Measurements from ENCODE around the gene SYT7. TPM values are rescaled to one million over a fixed set of nuclear protein-coding genes. Genes with fewer than 3 reads are reported as not detected.
A peak's percentile ranks its signal among the peaks of the same experiment; 100 is the strongest.
"Not testable (repeated sequence)": the region's sequence is repeated elsewhere in the genome, so short reads cannot be mapped to it uniquely, and the experiment has no call there.

The SYT7 gene
- total RNA-seq, 3 donors from 2014 or later, result 0.35 to 0.66 (median 0.38) TPM

DNA sequence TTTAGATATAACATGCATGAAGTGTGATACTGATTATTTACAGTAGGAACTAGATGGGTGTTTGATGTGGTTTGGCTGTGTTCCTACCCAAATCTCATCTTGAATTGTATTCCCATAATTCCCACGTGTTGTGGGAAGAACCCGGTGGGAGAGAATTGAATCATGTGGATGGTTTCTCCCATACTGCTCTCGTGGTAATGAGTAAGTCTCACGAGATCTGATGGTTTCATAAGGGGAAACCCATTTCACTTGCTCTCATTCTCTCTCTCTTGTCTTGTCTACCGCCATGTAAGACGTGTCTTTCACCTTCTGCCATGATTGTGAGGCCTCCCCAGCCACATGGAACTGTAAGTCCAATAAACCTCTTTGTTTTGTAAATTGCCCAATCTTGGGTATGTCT, 33.9 kb upstream of the SYT7 start:
- not testable (repeated sequence) for H3K4me1 Mint-ChIP-seq (ENCODE audit: low read depth); H3K36me3 Mint-ChIP-seq (ENCODE audit: insufficient read depth); ATAC-seq; DNase-seq; H3K4me3 Mint-ChIP-seq; H3K9me3 Mint-ChIP-seq
- H3K27me3 Mint-ChIP-seq (ENCODE audit: low read depth), result peaks cover 32% of the 10 kb centered on the region

- no peaks in the 10 kb centered on the region for H3K4me1 Mint-ChIP-seq (ENCODE audit: low read depth)
- DNase-seq (no peak), ATAC-seq (no peak)
- H3K36me3 Mint-ChIP-seq (ENCODE audit: insufficient read depth), result no peaks in the 10 kb centered on the region
- H3K27me3 Mint-ChIP-seq (ENCODE audit: low read depth), result peaks cover 39% of the 10 kb centered on the region
- no peaks in the 10 kb centered on the region for H3K9me3 Mint-ChIP-seq
- H3K4me3 Mint-ChIP-seq, result no peak overlapping the region
Observed at GRCh38 chr11:61613870-61614269, 33.0 kb upstream of the SYT7 start.

DNA sequence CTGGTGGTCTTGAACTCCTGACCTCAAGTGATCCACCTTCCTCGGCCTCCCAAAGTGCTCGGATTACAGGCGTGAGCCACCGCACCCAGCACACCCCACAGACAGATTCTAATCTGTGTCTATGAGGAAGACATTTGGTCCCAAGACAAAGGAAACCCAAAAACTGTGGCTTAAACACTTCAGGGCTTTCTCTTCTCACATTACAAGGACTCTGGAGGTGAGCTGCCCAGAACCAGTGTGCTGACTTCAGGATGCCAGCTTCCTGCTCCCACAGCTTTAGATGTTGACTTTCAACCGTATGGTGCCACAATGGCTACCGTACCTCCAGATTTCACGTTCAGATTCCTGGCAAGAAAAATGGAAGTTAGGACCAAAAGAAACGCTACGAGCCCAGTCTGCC, 32.2 kb upstream of the SYT7 start:
- no peaks in the 10 kb centered on the region for H3K9me3 Mint-ChIP-seq
- H3K36me3 Mint-ChIP-seq (ENCODE audit: insufficient read depth), result no peaks in the 10 kb centered on the region
- no peak for DNase-seq
- no peak for ATAC-seq
- peaks cover 34% of the 10 kb centered on the region for H3K27me3 Mint-ChIP-seq (ENCODE audit: low read depth)
- H3K4me3 Mint-ChIP-seq, result no peak overlapping the region
- H3K4me1 Mint-ChIP-seq (ENCODE audit: low read depth), result no peaks in the 10 kb centered on the region

DNA sequence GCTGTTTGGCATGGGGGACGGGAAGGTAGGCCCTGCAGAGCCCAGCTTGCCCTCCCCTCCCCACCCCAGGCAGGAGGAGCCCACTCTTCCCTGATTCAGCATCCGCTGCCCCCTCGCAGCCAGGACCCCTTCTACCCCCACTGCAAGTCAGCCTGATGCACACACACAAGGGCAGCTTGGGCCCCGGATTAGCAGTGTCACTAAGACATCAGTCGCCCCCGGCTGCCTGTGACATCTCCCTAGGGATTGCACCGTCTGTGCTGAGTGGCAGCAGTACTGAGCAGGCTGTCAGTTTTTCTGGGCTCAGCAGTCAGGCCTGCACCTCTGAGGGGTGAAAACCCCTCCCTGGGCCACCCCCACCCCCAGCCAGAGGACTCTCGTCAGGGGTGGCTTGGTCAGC, 30.4 kb upstream of the SYT7 start:
- Mint-ChIP-seq H3K4me1 (ENCODE audit: low read depth) (no peaks in the 10 kb centered on the region), H3K4me3 (no peak overlapping the region), H3K27me3 (ENCODE audit: low read depth) (peaks cover 35% of the 10 kb centered on the region), H3K9me3 (no peaks in the 10 kb centered on the region), H3K36me3 (ENCODE audit: insufficient read depth) (no peaks in the 10 kb centered on the region)
- DNase-seq (no peak), ATAC-seq (no peak)

GRCh38 chr11:61610905-61611304, 30.0 kb upstream of the SYT7 start:
- H3K27me3 Mint-ChIP-seq (ENCODE audit: low read depth), result peaks cover 39% of the 10 kb centered on the region
- no peak for DNase-seq
- ATAC-seq, result no peak
- H3K9me3 Mint-ChIP-seq, result no peaks in the 10 kb centered on the region
- no peaks in the 10 kb centered on the region for H3K4me1 Mint-ChIP-seq (ENCODE audit: low read depth)
- H3K4me3 Mint-ChIP-seq, result no peak overlapping the region
- no peaks in the 10 kb centered on the region for H3K36me3 Mint-ChIP-seq (ENCODE audit: insufficient read depth)

GRCh38 chr11:61609980-61610366, 29.1 kb upstream of the SYT7 start:
- H3K27me3 Mint-ChIP-seq (ENCODE audit: low read depth), result peaks cover 43% of the 10 kb centered on the region
- no peak overlapping the region for H3K4me3 Mint-ChIP-seq
- DNase-seq (no peak), ATAC-seq (peak in 1 of 2 donors; percentile 43)
- no peaks in the 10 kb centered on the region for H3K9me3 Mint-ChIP-seq
- H3K4me1 Mint-ChIP-seq (ENCODE audit: low read depth), result no peaks in the 10 kb centered on the region
- H3K36me3 Mint-ChIP-seq (ENCODE audit: insufficient read depth), result no peaks in the 10 kb centered on the region

DNA sequence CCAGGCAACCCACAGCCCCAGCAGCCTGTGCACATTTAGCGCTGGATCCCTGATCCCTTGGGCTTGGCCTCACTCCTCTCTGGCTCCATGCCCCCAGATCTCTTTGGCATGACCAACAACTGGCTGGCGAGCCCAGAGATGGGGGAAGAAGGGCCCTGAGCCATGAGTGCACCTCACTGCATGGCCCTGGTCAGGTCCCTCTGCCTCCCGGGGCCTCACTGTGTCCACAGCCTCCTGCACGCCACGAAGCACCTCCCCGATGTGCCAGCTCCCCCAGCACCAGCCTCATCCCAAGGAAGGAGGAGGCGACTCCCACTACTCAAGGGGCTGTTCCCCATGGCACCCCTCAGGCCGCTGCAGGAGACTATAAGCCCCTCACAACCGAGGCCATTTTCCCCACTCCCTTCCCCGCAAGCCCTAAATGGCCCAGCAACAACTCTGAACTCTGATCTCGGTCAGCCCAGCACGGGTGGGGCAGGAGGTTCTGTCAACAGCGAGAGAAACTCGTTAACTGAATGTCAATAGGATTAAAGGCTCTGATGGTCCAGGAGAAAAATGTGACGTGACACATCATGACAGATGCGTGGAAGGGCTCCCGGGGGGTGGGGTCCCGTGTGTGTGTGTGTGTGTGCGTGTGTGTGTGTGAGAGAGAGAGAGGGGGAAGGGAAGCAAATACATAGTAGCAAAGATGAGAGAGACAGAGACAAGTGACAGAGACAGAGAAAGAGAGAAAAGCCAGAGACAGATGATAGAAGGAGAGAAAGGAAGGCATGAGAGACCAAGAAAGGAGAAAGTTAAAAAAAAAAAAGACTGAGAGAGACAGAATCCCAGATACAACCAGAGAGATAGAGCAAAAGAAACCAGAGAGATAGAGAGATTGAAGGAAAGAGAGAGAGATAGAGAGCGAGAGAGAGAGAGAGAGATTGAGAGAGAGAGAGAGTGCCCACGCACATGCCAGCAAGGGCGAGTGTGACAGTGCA, 28.4 kb upstream of the SYT7 start:
- Mint-ChIP-seq H3K27me3 (ENCODE audit: low read depth) (peaks cover 42% of the 10 kb centered on the region), H3K4me3 (no peak overlapping the region), H3K9me3 (no peaks in the 10 kb centered on the region), H3K36me3 (ENCODE audit: insufficient read depth) (no peaks in the 10 kb centered on the region), H3K4me1 (ENCODE audit: low read depth) (no peaks in the 10 kb centered on the region)
- ATAC-seq (no peak), DNase-seq (no peak)

DNA sequence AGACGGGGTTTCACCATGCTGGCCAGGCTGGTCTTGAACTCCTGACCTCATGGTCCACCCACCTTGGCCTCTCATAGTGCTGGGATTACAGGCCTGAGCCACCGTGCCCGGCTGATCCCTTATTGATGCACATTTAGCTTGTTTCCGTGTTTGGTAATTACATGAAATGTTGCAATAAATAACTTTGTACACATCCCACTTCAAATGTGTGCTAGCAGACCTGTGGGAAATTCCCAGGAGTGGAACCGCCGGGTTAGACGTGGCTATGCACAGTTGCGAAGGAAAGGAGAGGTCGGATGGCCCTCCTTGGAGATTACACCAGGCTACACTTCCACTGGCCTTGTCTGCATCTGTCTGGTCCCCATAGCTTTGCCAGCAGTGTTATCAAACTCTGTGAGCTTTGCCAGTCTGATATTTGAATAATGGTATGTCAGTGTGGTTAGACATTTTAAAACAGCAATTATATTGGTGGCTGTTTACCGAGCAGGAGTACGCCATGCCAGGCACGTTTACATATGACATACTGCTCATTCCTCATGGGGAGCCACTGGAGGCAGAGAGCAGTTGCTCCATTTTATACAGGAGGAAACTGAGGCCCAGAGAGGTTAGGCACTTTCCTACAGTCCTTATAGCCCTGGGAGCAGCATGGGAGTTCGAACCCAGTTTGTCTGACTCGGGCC, 27.2 kb upstream of the SYT7 start:
- no peaks in the 10 kb centered on the region for H3K36me3 Mint-ChIP-seq (ENCODE audit: insufficient read depth)
- peaks cover 38% of the 10 kb centered on the region for H3K27me3 Mint-ChIP-seq (ENCODE audit: low read depth)
- no peaks in the 10 kb centered on the region for H3K4me1 Mint-ChIP-seq (ENCODE audit: low read depth)
- no peaks in the 10 kb centered on the region for H3K9me3 Mint-ChIP-seq
- no peak overlapping the region for H3K4me3 Mint-ChIP-seq
- ATAC-seq (no peak), DNase-seq (no peak)

- DNase-seq (no peak), ATAC-seq (no peak)
- no peaks in the 10 kb centered on the region for H3K36me3 Mint-ChIP-seq (ENCODE audit: insufficient read depth)
- H3K9me3 Mint-ChIP-seq, result no peaks in the 10 kb centered on the region
- H3K4me3 Mint-ChIP-seq, result no peak overlapping the region
- no peaks in the 10 kb centered on the region for H3K4me1 Mint-ChIP-seq (ENCODE audit: low read depth)
- H3K27me3 Mint-ChIP-seq (ENCODE audit: low read depth), result peaks cover 36% of the 10 kb centered on the region
Observed at GRCh38 chr11:61607426-61607825, 26.6 kb upstream of the SYT7 start.

DNA sequence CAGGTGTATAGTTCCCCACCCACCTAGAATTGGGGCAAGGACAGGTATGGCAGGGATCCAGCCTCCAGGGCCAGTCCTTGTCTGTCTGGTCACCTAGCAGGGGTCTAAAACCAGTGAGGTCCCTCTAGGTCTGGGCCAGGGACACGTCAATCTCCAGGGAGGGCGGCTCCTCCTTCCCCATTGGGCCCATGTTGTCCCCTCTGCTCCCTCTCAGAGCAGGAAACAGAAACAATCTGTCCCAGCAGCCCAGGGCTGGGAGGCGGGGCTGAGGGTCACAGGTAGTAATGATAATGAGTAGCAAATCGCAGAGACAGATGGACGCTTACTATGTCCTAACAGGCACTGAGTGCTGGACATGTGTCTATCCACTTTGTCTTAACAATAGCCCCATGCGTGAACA, 22.8 kb upstream of the SYT7 start:
- Mint-ChIP-seq H3K4me1 (ENCODE audit: low read depth) (no peaks in the 10 kb centered on the region), H3K27me3 (ENCODE audit: low read depth) (peaks cover 37% of the 10 kb centered on the region), H3K9me3 (no peaks in the 10 kb centered on the region), H3K36me3 (ENCODE audit: insufficient read depth) (no peaks in the 10 kb centered on the region), H3K4me3 (no peak overlapping the region)
- ATAC-seq (no peak), DNase-seq (no peak)

DNA sequence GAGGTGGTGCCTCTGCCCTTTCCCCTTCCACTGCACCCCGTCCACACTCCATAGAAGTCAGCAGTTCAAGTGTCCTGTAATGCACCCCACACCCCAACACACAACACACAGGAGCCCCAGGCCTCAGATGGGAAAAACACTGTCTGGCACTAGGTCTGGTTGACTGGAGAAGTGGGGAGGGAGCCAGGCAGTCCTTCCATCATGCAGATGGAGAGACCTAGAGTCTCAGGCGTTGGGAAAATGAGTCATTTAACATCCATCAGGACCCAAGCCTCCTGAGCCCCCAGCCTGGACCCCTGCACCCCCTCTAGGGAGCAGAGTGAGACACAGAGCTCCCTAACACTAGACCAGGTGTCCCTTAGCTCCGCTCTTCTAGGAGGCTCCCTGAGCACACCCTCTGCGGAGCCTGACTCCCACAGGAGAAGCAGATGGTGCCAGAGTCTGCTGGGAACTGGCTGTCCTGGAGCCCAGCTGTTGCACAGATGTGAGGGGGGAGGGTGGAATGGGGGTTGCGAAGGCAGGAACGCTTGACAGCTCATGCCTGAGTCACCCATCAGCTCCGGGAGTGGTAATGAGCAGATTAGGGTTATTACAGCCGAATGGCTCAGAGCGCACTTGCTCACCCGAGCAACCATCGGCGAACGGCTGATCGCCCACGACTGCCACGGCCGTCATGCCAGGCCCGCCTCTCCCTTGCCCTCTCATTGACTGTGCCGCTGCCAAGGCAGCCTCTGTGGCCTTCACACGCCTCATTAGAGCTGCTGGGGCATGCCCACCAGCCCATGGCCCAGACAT, 22.1 kb upstream of the SYT7 start:
- no peak for DNase-seq
- Mint-ChIP-seq H3K4me3 (no peak overlapping the region), H3K9me3 (no peaks in the 10 kb centered on the region), H3K27me3 (ENCODE audit: low read depth) (peaks cover 39% of the 10 kb centered on the region), H3K36me3 (ENCODE audit: insufficient read depth) (no peaks in the 10 kb centered on the region), H3K4me1 (ENCODE audit: low read depth) (no peaks in the 10 kb centered on the region)
- no peak for ATAC-seq

- Mint-ChIP-seq H3K27me3 (ENCODE audit: low read depth) (peaks cover 43% of the 10 kb centered on the region), H3K36me3 (ENCODE audit: insufficient read depth) (no peaks in the 10 kb centered on the region), H3K4me3 (no peak overlapping the region), H3K4me1 (ENCODE audit: low read depth) (no peaks in the 10 kb centered on the region), H3K9me3 (no peaks in the 10 kb centered on the region)
- ATAC-seq (no peak), DNase-seq (no peak)
Observed at GRCh38 chr11:61601512-61601911, 20.6 kb upstream of the SYT7 start.

GRCh38 chr11:61599968-61600710, 19.3 kb upstream of the SYT7 start:
- H3K9me3 Mint-ChIP-seq, result no peaks in the 10 kb centered on the region
- no peak overlapping the region for H3K4me3 Mint-ChIP-seq
- DNase-seq (no peak), ATAC-seq (no peak)
- H3K27me3 Mint-ChIP-seq (ENCODE audit: low read depth), result peaks cover 34% of the 10 kb centered on the region
- H3K4me1 Mint-ChIP-seq (ENCODE audit: low read depth), result no peaks in the 10 kb centered on the region
- H3K36me3 Mint-ChIP-seq (ENCODE audit: insufficient read depth), result no peaks in the 10 kb centered on the region
